SIG-M5 (cell line): ENCODE measurements around the gene LAMA3.
"Not testable (repeated sequence)": the region's sequence is repeated elsewhere in the genome, so short reads cannot be mapped to it uniquely, and the experiment has no call there.

Source experiments
- DNase-seq: peaks from one replicate; lab custom pipeline; 2025; lab: John Stamatoyannopoulos, UW

LAMA3 gene

DNA sequence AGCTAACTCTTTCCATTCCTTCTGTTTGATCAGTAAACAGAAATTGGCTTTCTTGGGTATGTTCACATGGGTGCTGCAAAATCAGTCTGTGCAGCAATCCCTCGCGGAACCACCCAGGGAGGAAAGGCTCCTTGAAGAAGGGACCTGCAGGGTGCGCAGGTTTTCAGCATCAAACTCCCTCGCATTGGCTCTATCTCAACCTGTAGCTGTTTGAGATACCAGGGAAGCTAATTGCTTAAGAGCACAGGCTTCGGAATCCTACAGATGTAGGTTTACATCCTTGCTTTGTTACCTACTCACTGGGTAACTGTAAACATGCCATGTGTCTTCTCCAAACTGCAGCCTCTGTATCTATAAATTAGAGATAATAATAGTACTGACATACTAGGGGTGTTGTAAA is 43.2 kb downstream of the LAMA3 start:
- DNase-seq, result no peak

DNA sequence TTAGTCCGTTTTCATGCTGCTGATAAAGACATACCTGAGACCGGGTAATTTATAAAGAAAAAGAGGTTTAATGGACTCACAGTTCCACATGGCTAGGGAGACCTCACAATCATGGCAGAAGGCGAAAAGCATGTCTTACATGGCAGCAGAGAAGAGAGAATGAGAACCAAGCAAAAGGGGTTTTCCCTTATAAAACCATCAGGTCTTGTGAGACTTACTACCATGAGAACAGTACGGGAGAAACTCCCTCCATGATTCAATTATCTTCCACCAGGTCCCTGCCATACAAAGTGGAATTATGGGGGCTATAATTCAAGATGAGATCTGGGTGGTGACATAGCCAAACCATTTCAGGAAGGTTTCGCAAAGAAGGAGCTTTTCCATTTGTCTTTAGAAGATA is 44.0 kb downstream of the LAMA3 start:
- DNase-seq, result not testable (repeated sequence)

DNA sequence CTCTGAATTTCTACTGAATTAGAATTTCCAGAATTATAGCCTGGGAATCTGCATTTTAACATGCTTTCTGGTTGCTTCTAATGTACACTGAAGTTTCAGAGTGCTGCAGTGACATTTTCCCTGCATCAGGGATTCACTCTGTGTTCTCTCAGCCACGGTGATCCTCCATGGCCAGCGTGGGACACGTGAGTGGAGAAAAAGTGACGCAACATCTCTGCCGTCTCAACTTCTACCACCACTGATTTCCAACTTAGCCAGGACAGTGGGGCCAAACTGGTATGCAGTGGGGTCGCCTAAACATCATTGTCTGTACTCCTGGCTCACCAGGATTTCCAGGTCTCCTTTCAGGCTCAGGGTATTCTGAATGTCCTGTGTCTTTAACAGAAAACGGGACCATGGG is 44.6 kb downstream of the LAMA3 start:
- DNase-seq, result no peak

DNA sequence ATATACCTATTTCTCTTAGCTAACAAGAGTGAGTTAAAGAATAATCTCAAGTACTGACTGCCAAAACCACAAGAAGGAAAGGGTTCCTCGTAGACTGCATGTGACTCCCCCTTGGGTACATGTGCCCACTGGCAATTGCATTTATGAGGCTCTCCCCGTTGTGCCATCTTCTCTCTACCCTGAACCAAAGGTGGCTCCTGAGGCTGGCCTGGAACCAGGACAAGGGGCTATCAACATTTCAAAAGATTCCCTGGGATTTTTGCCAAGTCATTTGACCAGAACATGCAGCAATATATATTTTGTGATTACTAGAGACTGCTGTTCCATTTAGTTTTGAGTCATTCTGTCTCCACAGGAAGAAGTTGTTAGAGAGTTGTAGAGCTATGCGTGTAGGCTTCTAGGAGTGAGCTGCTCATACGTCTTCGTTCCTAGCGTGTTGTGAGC is 45.8 kb downstream of the LAMA3 start:
- DNase-seq, result no peak

DNA sequence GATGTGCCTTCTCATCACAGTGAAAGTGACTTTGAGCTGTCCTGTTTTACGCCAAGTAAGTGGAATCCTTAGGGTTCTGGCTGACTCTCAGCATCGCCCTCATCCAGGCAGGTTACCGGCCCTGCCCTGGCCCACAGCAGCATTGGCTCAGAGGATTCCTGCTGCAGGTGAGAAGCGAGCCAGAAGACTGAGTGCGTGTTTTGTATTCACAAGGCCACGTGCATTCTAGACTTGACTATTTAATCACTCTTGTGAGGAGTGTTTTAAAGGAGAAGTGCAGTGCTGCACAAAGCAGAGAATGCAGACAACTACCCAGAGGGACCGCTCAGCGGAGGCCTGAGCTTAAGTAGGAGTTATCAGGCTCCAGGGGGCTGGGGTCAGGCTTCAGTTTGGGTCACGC is 48.3 kb downstream of the LAMA3 start:
- no peak for DNase-seq

DNA sequence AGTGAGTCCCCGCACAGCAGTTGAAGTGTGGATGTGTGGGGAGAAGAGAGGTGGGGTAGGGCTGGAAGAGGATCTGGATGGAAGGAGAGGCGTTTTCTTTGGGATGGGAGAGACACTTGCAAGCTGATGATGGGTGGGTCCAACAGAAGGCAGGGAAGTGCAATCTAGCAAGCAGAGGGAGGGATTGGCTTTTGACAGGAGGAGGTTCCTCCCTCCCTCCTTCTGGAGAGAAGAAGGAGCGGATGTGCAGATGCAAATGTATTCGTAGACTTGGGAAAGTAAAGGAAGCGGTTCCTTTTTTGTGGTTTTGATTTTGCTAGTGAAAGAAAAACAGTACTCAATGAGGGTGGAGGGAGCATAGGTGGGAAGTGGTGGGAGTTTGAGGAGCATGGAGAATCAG is 48.9 kb downstream of the LAMA3 start:
- peak; percentile 40 for DNase-seq

DNA sequence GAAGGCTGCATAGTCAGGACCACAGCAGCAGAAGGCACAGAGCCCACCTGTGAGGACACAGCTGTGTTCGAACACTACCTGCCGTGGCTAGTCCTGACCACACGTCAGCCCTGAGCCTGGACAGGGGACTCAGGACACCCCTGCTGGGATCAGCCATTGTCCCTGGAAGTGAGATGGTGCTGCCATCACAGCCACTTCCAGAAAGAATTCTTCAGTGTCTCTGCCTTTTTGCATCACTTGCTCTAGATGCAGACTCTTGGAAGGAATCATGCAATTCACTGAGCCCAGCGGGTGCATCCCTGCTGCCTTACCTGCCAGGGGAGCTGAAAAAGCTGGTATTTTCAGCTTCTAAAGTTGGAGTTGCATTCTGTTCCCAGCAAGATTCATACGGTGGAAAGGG is 49.3 kb downstream of the LAMA3 start:
- DNase-seq, result no peak

DNA sequence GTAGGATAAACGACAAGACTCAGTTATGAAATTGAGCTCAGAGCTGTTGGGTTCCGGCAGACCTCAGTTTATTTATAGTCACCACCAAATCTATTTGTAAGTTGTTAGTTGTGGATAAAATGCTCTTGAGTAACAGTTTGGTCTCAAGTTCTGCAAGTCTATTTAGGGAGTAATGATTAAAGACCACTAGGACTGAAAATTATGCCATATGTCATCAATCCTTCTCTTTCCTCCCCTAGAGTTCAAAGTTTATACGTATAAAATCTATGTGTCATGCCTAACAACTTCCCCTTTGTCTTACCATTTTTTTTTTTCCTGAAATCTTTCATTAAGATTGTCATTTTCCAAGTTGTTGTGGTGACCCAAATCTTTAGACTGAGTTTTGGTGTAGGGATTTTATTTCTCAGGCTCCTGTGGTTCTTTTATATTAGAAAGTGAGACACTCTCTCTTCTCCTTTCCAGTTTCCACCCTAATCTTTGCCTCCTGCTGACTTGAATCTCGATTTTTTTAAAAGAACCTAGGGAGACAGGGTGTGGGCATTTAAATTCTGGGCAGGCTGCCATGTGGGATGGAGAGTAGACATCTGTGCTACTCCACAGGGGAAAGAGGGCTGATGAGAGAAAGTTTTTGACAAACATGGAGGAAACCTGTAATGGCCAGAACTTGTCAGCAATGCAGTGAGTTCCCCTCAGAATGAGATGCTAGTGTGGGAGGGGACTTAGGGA is 51.0 kb downstream of the LAMA3 start:
- peak; percentile 91 for DNase-seq

DNA sequence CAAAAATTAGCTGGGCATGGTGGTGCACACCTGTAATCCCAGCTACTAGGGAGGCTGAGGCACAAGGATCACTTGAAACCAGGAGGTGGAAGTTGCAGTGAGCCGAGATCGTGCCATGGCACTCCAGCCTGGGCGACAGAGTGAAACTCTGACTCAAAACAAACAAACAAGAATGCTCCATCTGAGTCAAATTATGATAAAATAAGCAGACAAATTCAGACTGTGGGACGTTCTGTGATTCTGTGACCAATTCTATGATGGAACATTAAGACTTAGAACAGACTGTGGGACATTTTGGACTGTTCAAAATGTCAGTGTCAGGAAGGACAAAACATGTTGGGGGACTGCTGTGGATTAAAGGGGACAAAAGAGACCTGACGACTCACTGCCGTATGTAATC is 52.7 kb downstream of the LAMA3 start:
- DNase-seq, result not testable (repeated sequence)

DNA sequence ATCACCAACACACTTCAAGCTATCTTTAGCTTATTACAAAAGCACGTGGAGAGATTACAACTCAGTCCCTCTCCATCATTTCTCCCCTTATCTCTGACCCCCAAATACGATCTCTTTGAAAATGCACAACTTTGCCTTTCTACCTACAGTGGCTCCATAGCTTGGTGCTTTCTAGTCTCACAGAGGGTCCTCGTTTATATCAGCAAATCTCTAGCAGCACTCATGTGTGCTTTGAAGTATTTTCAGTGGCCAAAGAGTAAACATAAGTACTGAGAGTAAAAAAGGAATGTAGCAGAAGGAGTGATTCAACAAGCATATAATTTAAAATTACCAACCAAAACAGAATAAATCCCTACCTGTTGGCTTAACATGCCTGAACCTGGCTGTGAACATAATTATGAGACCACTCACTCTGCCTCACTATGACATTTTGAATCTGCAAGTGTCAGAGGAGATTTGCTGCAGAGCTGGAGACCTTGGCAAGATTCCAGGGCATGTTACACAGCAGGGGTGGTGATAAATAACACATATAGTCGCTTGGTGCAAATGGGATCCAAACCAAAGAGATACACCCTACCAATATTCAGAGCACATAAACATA is 54.6 kb downstream of the LAMA3 start:
- no peak for DNase-seq

DNA sequence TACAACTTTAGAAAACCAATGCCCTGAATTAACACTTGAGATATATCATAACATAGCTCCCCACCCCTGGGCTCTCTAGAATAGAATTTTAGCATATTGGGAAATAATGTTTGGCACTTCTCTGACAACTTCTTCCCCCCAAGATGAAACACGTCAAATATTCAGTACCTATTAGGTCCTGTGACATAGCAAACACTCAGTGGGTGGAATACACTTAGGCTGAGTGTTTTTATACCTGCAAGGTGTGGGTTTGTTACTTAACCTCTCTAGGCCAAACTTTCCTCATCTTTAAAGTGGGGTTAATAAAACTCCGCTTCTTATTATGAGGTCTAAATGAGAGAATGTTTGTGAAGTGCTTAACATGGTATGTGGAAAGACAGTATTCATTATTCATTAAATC is 56.1 kb downstream of the LAMA3 start:
- no peak for DNase-seq

DNA sequence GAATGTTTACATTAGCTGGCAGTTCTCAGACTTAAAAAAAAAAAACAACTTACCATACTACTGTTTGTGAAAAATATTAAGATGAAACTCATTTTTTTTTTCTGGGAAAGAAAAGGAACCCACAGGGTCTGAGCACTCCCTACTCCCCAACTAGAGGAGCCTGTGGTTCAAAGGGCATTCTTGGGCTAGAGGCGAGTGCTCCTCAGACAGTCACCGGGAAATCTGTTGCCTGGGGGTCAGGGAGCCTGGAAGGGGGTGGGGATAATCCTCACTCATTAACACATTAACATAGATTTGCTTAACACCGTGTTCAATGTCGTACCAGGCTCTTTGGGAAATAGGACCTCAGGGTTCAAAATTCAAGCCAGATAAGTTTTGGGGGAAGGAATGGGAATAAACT is 57.6 kb downstream of the LAMA3 start:
- DNase-seq, result no peak

DNA sequence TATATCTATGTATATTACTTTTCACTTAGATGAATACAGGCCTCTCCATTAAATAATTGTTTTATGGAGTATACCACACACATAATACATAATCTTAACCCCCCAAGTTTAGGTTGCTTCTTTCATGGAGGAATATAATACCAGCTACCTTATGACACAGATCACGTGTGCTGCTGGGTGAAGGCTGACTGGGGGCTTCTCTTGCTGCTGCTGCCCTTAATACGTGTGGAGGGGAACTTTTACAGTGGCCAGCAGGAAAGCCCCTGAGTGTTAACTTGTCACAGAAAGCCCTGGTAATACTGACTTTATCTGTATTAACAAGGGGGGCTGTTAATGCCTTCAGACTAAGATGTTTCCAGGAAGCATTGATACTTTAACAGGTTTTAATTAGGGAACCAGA is 63.1 kb downstream of the LAMA3 start:
- DNase-seq, result no peak

DNA sequence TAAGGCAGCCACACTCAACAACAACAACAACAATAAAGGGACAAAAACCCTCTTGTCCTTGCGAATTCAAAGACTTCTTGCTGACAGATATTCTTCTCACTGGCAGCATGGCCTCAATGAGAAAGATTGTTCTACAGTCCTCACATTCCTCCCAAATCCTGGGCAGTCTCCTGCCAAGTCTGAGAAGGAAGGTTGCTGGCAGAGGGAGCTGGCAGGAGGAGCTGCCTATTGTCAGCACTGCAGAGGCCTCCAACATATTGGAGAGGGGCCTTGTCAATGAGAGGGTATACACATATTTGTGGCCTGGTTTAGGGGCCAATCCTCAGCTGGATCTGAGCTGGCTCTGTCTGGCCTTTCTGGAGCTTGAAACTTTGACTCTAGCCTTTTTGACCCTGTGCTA is 63.5 kb downstream of the LAMA3 start:
- no peak for DNase-seq

DNA sequence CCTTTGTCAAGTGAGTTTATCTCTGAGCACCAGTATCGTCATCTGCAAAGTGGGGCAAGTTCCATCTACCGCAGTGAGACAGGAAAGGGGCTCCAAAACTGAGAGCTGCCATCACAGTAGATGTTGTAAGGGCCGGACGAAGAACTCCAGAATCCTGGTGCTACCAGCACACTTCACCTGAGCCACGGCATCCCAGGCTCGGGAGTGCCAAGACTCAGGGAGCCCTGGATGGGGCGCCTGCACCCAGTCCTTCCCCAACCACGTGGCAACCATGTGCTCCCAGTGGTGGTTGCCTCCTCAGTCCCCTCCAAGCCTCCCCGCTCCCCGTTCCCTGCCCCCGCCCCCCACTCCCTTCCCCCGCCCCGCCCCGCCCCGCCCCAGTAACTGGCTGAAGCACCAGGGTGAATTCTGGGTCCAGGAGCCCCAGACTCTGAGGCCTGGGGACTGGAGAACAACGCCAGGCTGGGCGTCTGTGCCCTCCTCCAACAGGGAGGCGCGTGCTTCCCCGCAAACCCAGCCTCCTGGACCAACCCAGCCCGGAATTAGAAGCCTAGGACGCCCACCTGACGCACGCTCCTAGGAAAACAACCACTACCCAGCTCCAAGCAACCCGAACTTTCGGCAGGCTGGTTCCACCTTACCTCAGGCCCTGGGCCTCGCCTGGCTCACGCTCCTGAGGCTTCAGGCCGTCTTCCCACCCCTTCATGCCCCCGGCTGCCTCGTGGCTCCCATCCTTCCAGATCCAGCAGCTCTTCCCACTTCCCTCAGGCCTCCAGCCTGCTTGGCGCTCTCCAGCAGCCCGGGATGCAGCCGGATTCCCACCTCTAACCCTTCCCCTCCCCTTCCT is 67.6 kb downstream of the LAMA3 start:
- no peak for DNase-seq

DNA sequence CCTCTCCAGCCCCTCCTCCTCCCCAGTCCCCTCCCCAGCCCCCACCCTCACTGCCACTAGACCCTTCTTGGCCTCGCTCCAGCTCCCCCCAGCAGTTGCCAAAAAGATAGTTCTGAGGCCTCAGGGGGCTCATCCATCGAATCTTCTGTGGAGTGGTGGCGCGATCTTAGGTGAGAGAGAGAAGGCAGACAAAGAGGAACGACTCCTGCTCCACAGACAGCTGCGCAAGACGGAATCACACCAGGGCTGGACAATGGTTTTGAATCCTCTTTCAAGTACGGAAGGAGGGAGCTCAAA is 68.1 kb downstream of the LAMA3 start:
- no peak for DNase-seq

DNA sequence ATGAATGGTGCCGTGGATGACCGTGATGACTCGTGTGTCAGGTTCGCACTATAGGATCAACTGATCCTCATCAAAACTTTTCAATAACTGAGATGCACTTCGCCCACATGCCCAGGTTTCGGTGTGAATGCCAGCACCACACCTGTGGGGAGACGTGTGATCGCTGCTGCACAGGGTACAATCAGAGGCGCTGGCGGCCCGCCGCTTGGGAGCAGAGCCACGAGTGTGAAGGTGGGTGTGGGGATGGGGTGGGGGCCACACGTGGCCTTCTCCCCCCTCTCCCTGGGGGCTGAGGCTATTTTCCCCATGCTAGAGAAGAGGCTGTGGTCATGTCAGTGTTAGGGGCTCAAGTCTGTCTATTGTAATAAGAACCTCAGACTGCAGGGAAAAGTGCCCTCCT is 69.0 kb downstream of the LAMA3 start:
- no peak for DNase-seq

DNA sequence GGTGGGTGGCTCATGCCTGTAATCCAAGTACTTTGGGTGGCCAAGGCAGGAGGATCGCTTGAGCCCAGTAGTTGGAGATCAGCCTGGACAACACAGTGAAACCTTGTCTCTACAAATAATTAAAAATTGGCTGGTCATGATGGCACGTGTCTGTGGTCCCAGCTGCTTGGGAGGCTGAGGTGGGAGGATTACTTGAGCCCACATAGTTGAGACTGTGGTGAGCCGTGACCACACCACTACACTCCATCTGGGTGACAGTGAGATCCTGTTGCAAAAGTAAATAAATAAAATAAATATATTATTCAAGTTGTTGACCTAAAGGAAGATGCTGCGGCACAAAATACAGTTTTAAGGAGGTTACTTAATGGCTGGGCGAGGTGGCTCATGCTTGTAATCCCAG is 72.7 kb downstream of the LAMA3 start:
- no peak for DNase-seq

DNA sequence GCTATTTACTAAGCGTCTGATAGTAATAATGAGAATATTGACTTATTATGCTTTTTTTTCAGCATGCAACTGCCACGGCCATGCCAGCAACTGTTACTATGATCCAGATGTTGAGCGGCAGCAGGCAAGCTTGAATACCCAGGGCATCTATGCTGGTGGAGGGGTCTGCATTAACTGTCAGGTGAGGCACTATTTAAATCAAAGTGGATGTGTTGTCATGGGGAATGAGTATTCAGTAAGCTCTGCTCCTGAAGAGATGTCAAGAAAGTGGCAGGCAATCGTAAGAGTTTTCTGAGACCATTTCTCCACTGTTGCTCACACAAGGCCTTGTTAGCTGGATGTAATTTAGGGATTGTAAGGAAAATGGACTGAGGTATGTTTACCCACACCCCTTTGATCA is 74.1 kb downstream of the LAMA3 start:
- DNase-seq, result no peak

DNA sequence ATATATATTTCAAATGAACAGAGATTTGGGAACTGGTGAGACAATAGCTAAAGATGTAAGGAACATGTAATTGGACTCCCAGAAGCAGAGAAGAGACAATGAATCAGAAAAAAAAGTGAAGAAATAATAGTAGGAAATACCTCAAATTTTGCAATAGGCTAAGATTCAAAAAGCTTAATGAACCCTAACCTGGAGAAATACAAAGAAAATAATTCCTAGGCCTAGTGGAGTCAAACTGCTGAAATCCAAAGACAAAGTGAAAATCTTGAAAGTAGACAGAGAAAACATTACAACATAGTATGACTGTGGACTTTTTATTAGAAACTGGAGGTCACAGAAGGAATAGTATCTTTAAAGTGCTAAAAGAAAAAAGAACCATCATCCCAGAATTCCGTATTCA is 76.7 kb downstream of the LAMA3 start:
- no peak for DNase-seq

DNA sequence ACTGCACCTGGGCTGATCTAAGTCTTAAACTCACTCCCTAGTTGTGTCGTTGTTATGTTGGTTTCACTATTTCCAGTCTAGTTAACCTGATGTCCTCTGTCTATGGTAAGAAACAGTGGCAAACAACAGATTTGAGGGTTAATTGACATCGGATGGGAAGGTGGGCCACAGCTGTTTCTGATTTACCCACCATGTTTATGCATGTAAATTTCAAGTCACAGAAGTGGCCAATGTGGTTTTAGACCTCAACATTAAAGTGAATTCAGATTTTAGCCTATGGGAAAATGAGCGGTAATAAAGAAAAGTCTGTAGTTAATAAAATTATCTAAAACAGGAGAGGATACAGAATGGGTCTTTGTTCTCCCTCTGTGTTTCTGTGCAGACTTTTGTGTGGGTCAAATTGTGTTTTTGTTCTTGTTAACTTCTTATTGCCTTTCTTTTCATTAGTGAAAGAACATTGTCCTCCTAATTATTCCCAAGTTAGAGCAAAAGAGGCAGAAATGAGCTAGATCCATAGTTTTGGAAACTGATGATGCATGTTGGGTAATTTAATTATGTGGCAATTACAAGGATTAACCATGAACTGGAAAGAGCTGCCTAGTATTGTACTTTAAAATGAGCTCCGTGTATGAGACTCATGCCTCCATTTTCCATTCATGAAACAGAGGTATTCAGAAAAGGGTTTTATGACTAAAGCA is 83.2 kb downstream of the LAMA3 start:
- DNase-seq, result no peak

DNA sequence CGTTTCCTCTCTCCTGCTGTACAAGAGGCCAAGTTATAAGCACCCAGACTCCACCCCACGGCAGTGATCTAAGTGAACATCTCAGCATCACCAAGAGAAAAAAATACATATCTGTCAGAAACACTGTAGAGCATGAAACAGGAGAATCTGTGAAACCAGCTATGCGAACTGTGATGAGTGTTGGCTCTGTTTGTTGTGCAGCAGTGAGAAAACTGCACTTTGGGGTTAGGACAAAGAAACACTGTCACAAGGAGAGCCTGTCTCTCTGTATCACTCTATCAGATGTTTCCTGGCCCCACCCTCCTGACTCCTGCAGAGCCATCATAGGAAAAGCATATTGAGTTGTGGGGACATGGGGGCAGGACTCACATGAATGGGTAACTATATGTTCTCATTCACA is 87.1 kb downstream of the LAMA3 start:
- no peak for DNase-seq

DNA sequence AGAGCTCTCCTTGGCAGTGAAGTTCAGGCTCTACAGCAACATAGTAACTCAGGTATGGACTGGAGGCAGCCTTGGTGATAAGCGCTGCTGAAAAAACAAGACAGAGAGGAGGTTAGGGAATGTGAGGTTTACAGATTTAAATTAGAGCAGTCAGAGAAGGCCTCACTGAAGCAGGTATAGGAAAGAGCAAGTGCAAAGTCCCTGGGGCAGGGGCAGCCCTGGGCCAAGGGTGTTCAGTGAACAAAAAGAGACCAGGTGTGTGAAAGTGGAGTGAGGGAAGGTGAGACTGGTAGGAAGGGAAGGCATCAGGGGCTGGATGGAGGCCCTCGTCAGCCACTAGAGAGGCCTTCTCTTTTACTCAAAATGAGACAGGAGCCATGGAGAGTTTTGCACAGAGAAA is 89.6 kb downstream of the LAMA3 start:
- no peak for DNase-seq
